Lower lobe of right lung (tissue), 2 donors: Measurements from ENCODE around the gene RAD51B. TPM values are rescaled to one million over a fixed set of nuclear protein-coding genes. Genes with fewer than 3 reads are reported as not detected.

Experiments used
- ATAC-seq, 2 donors: fragments of 200-7000 bp; cut with Tn5 transposase; one replicate each; pipeline ENCODE4 v1.9.1; 2020 to 2022; ENCODE audit warnings: mild to moderate bottlenecking in 2 of 2, moderate library complexity in 2 of 2
- DNase-seq: peaks from one replicate; pipeline ENCODE4 v3.0.0-alpha.2; 2020
- H3K27ac ChIP-seq: fragments of 200-600 bp; one replicate; pipeline ENCODE4 v1.8.0; 2022
- H3K27me3 ChIP-seq: fragments of 200-600 bp; one replicate; pipeline ENCODE4 v1.8.0; 2022; ENCODE audit warnings: low read depth
- H3K36me3 ChIP-seq: fragments of 200-600 bp; one replicate; pipeline ENCODE4 v1.8.0; 2022; ENCODE audit warnings: mild to moderate bottlenecking
- H3K4me1 ChIP-seq: fragments of 200-600 bp; one replicate; pipeline ENCODE4 v1.8.0; 2022
- H3K4me3 ChIP-seq: fragments of 200-600 bp; one replicate; pipeline ENCODE4 v1.8.0; 2022; ENCODE audit warnings: mild to moderate bottlenecking
- H3K9me3 ChIP-seq: fragments of 200-600 bp; one replicate; pipeline ENCODE4 v1.8.0; 2022
- intact Hi-C: fragments of 100-400 bp; cut with DNase I; formaldehyde crosslinking; loops from one replicate; pipeline ENCODE4 v1.11.0; 2022
- total RNA-seq: library from RNA; stranded (reverse); fragmentation: NEBNext Ultra II Directional; extraction: Animal tissue kit (Norgen Biotek cat#: 25700); gene quantifications from one replicate; pipeline ENCODE4 v1.2.1, GENCODE V29; 2021
- TF ChIP-seq, protein P1 (sequence below): fragments of 200-600 bp; IDR thresholded peaks from one replicate; pipeline ENCODE4 v1.8.0; 2022; ENCODE audit warnings: antibody characterized with exemption, mild to moderate bottlenecking
- donor health status: DM: no; HTN: yes; CAD: no; lungs with severe emphysema.

The RAD51B gene
- total RNA-seq, 1 donor from 2014 or later, result 22.2 TPM

- DNase-seq, result no peak
Observed at GRCh38 chr14:68482772-68483395, 663.3 kb downstream of the RAD51B start.

DNA sequence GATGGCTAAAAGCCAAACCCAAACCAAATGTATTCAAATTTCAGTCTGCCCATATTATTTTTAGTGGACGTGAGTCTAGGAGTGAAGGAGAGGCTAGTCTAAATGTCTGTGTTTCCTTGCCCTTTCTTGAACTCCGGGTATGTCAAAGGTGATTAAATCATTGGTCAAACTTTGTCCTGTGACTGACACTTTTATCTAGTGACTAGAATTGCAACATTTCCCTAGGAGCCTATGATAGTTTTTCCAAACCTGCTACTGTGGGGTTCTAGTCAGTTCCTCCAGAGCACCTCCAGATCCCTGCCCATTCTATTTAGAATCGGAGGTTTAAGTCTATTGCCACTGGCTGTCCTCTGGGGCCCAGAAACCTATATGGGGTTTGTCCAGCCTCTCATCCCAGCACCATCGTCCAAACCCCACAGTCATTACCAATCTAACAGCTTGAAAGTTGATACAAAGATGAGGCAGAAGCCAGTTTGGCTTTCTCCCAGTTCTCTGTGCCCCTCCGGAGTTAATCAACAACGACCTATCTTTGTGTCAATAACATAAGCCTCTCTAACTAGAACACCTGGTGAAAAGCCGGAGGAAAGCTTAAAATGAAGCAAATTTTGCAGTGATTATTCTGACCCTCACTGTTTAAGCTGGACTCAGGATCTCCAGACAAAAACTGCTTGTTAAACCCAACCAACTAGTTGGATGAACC, 666.6 kb downstream of the RAD51B start:
- no peaks in the 10 kb centered on the region for H3K9me3 ChIP-seq
- DNase-seq (no peak), ATAC-seq (peak in 1 of 2 donors; percentile 33)
- no peak overlapping the region for H3K4me3 ChIP-seq
- H3K27me3 ChIP-seq, result no peaks in the 10 kb centered on the region
- H3K36me3 ChIP-seq, result no peaks in the 10 kb centered on the region
- intact Hi-C loops, result no loop called here
- TF ChIP-seq, protein P1, sequence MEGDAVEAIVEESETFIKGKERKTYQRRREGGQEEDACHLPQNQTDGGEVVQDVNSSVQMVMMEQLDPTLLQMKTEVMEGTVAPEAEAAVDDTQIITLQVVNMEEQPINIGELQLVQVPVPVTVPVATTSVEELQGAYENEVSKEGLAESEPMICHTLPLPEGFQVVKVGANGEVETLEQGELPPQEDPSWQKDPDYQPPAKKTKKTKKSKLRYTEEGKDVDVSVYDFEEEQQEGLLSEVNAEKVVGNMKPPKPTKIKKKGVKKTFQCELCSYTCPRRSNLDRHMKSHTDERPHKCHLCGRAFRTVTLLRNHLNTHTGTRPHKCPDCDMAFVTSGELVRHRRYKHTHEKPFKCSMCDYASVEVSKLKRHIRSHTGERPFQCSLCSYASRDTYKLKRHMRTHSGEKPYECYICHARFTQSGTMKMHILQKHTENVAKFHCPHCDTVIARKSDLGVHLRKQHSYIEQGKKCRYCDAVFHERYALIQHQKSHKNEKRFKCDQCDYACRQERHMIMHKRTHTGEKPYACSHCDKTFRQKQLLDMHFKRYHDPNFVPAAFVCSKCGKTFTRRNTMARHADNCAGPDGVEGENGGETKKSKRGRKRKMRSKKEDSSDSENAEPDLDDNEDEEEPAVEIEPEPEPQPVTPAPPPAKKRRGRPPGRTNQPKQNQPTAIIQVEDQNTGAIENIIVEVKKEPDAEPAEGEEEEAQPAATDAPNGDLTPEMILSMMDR, result no peak
- no peak overlapping the region for H3K27ac ChIP-seq
- peaks cover 10% of the 10 kb centered on the region for H3K4me1 ChIP-seq

More at GRCh38 chr14:68482772-68483395, 663.3 kb downstream of the RAD51B start:
- Histone ChIP-seq H3K36me3 (no peaks in the 10 kb centered on the region), H3K9me3 (no peaks in the 10 kb centered on the region), H3K4me3 (no peak overlapping the region), H3K27me3 (no peaks in the 10 kb centered on the region), H3K27ac (no peak overlapping the region), H3K4me1 (peaks cover 10% of the 10 kb centered on the region)
- TF ChIP-seq, protein P1, result no peak
- intact Hi-C loops, result no loop called here
- ATAC-seq, result peak in 1 of 2 donors; percentile 47

- Histone ChIP-seq H3K9me3 (no peaks in the 10 kb centered on the region), H3K4me3 (no peak overlapping the region), H3K27ac (no peak overlapping the region), H3K27me3 (no peaks in the 10 kb centered on the region), H3K4me1 (peaks cover 10% of the 10 kb centered on the region), H3K36me3 (no peaks in the 10 kb centered on the region)
- intact Hi-C loops, result no loop called here
- ATAC-seq (no peak), DNase-seq (no peak)
- TF ChIP-seq, protein P1, result no peak
Observed at GRCh38 chr14:68486809-68487208, 667.2 kb downstream of the RAD51B start.

DNA sequence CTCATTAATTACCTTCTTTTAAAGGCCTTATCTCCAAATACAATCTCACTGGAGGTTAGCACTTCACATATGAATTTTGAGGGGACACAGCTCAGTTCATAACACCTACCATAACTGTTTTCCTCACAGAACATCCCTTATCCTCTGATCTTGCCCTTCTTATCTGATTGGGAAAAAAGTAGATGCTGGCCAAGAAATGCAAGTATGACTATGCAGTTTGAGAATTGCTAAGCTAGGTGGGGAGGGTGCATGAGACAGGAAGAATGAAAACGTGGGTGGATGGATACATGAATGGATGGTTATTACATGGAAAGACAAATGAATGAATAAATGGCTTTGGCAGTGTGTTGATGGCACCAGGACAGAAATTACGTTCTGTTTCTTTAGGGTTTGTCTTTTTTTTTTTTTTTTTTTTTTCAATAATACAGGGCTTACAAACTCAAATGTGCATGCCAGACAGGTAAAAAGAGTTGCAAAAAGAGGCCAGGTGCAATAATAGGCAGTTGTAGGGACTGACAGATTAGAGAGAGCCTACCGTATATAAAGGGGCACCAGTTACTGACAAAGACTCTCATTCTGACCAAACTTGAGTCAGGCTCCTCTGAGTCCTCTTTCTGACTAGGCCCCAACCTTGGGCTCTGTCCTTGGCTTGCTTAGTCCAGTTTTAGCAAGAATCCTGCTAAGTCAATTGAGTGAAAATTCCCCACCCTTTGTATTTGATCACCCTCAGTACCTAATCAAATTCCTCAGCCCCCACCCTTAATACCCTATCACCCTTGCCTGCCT, 668.4 kb downstream of the RAD51B start:
- DNase-seq (no peak), ATAC-seq (no peak)
- no peaks in the 10 kb centered on the region for H3K36me3 ChIP-seq
- no peaks in the 10 kb centered on the region for H3K9me3 ChIP-seq
- intact Hi-C loops, result no loop called here
- TF ChIP-seq, protein P1, result no peak
- H3K27me3 ChIP-seq, result no peaks in the 10 kb centered on the region
- no peak overlapping the region for H3K4me3 ChIP-seq
- H3K27ac ChIP-seq, result no peak overlapping the region
- H3K4me1 ChIP-seq, result peaks cover 2% of the 10 kb centered on the region

- Histone ChIP-seq H3K36me3 (no peaks in the 10 kb centered on the region), H3K4me1 (no peaks in the 10 kb centered on the region), H3K9me3 (no peaks in the 10 kb centered on the region), H3K27ac (no peak overlapping the region), H3K27me3 (no peaks in the 10 kb centered on the region), H3K4me3 (no peak overlapping the region)
- ATAC-seq (no peak), DNase-seq (no peak)
- TF ChIP-seq, protein P1, result no peak
- intact Hi-C loops, result no loop called here
Observed at GRCh38 chr14:68491793-68492192, 672.2 kb downstream of the RAD51B start.
